ENCODE measurements around the gene DNER.

The DNER gene

GRCh38 chr2:229564300-229564907, 150.0 kb downstream of the DNER start:
- H3K4me1 ChIP-seq (ENCODE audit: insufficient read depth, low read length, severe bottlenecking): no peaks in the 10 kb centered on the region
- H3K36me3 ChIP-seq (ENCODE audit: insufficient read depth, low read length): no peaks in the 10 kb centered on the region
- H2AFZ ChIP-seq (ENCODE audit: low read length): no peak overlapping the region
- H3K4me2 ChIP-seq (ENCODE audit: low read length): no peak overlapping the region
- no peak overlapping the region for H3K27ac ChIP-seq (ENCODE audit: low read depth, low read length, poor library complexity, severe bottlenecking)
- no peaks in the 10 kb centered on the region for H3K79me2 ChIP-seq (ENCODE audit: insufficient read depth, low read length)
- no peaks in the 10 kb centered on the region for H3K27me3 ChIP-seq (ENCODE audit: insufficient read depth, low read length)
- no peaks in the 10 kb centered on the region for H3K9me2 ChIP-seq (ENCODE audit: low read depth, low read length)
- no peak overlapping the region for H3K9ac ChIP-seq (ENCODE audit: low read length)
- TF ChIP-seq CTCF (IDR thresholded peaks at IDR 0.05; ENCODE audit: low read length) (no peak), EZH2 (IDR thresholded peaks at IDR 0.05; ENCODE audit: borderline replicate concordance, low read length) (no peak)
- H3K9me3 ChIP-seq (ENCODE audit: low read length): no peaks in the 10 kb centered on the region
- H4K20me1 ChIP-seq (ENCODE audit: insufficient read depth, low read length): no peaks in the 10 kb centered on the region
- H3F3A ChIP-seq (ENCODE audit: insufficient read depth, low read length): no peaks in the 10 kb centered on the region
- no peak overlapping the region for H3K4me3 ChIP-seq (ENCODE audit: low read depth, low read length, poor library complexity, severe bottlenecking)

DNA sequence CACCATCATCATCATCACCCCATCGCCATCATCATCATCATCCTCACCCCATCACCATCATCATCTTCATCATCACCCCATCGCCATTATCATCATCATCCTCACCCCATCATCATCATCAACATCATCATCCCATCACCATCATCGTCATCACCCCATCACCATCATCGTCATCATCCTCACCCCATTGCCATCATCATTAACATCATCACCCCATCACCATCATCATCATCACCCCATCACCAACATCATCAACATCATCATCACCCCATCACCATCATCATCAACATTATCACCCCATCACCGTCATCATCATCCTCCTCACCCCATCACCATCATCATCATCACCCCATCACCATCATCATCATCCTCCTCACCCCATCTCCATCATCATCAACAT, 151.0 kb downstream of the DNER start:
- Histone ChIP-seq H3K4me3 (ENCODE audit: low read depth, low read length, poor library complexity, severe bottlenecking) (no peak overlapping the region), H3K27ac (ENCODE audit: low read depth, low read length, poor library complexity, severe bottlenecking) (no peak overlapping the region), H3F3A (ENCODE audit: insufficient read depth, low read length) (no peaks in the 10 kb centered on the region), H3K9ac (ENCODE audit: low read length) (no peak overlapping the region), H4K20me1 (ENCODE audit: insufficient read depth, low read length) (no peaks in the 10 kb centered on the region), H3K79me2 (ENCODE audit: insufficient read depth, low read length) (no peaks in the 10 kb centered on the region), H3K4me2 (ENCODE audit: low read length) (no peak overlapping the region), H3K36me3 (ENCODE audit: insufficient read depth, low read length) (no peaks in the 10 kb centered on the region), H2AFZ (ENCODE audit: low read length) (no peak overlapping the region), H3K9me2 (ENCODE audit: low read depth, low read length) (no peaks in the 10 kb centered on the region), H3K9me3 (ENCODE audit: low read length) (no peaks in the 10 kb centered on the region), H3K27me3 (ENCODE audit: insufficient read depth, low read length) (no peaks in the 10 kb centered on the region), H3K4me1 (ENCODE audit: insufficient read depth, low read length, severe bottlenecking) (no peaks in the 10 kb centered on the region)
- TF ChIP-seq EZH2 (IDR thresholded peaks at IDR 0.05; ENCODE audit: borderline replicate concordance, low read length): no peak
- no peak for TF ChIP-seq CTCF (IDR thresholded peaks at IDR 0.05; ENCODE audit: low read length)

DNA sequence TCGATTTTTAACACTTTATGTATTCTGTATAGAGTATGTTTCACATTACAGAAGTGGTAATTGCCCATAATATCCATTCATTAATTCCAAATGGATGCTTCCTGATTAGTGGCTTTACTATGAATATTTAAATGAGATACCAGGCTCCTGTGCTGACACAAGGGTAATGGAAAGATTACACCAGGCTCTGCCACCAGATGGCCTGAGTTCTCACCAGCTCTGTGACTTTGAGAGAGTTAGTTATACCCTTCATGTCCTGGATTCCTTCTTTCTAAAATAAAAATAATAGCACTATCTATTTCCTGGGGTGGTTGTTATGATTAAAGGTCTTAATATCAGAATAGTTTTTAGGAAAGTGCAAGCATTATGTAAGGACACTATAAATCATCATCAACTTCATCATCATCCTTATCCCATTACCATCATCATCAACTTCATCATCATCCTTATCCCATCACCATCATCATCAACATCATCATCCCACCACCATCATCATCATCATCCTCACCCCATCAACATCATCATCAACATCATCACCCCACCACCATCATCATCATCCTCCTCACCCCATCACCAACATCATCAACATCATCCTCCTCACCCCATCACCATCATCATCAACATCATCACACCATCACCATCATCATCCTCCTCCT, 151.8 kb downstream of the DNER start:
- no peak overlapping the region for H3K4me3 ChIP-seq (ENCODE audit: low read depth, low read length, poor library complexity, severe bottlenecking)
- TF ChIP-seq EZH2 (IDR thresholded peaks at IDR 0.05; ENCODE audit: borderline replicate concordance, low read length): no peak
- TF ChIP-seq CTCF (IDR thresholded peaks at IDR 0.05; ENCODE audit: low read length): no peak
- no peaks in the 10 kb centered on the region for H4K20me1 ChIP-seq (ENCODE audit: insufficient read depth, low read length)

More for the DNA sequence above, 151.8 kb downstream of the DNER start:
- Histone ChIP-seq H3K4me1 (ENCODE audit: insufficient read depth, low read length, severe bottlenecking) (no peaks in the 10 kb centered on the region), H3K79me2 (ENCODE audit: insufficient read depth, low read length) (no peaks in the 10 kb centered on the region), H3F3A (ENCODE audit: insufficient read depth, low read length) (no peaks in the 10 kb centered on the region), H3K4me2 (ENCODE audit: low read length) (no peak overlapping the region), H3K36me3 (ENCODE audit: insufficient read depth, low read length) (no peaks in the 10 kb centered on the region), H3K9me2 (ENCODE audit: low read depth, low read length) (no peaks in the 10 kb centered on the region), H2AFZ (ENCODE audit: low read length) (no peak overlapping the region), H3K27me3 (ENCODE audit: insufficient read depth, low read length) (no peaks in the 10 kb centered on the region), H3K27ac (ENCODE audit: low read depth, low read length, poor library complexity, severe bottlenecking) (no peak overlapping the region), H3K9ac (ENCODE audit: low read length) (no peak overlapping the region), H3K9me3 (ENCODE audit: low read length) (no peaks in the 10 kb centered on the region)
